Panc1 (cell line): ENCODE measurements around the gene SCRN3. TPM values are rescaled to one million over a fixed set of nuclear protein-coding genes. Genes with fewer than 3 reads are reported as not detected.

Experiments used
- ATAC-seq: fragments of 200-7000 bp; cut with Tn5 transposase; 2 replicates; pipeline ENCODE4 v1.9.1; 2020; ENCODE audit warnings: mild to moderate bottlenecking, moderate library complexity
- BruUV-seq: library from RNA; stranded (reverse); fragments of 400-500 nt; replicated peaks from 2 replicates; lab custom pipeline; 2021; lab: Mats Ljungman, UMichigan
- CTCF ChIA-PET: fragments of 300-600 bp; sonication (Branson Sonifier 250); formaldehyde crosslinking; loops from one replicate; lab custom pipeline; 2022; ENCODE audit warnings: antibody characterized with exemption; lab: Charles Lee
- POLR2A ChIA-PET: fragments of 300-600 bp; sonication (Branson Sonifier 250); formaldehyde crosslinking; loops from one replicate; lab custom pipeline; 2022; ENCODE audit warnings: antibody characterized with exemption; lab: Charles Lee
- DNase-seq: peaks from one replicate; pipeline ENCODE4 v3.0.0-alpha.2; 2010; ENCODE audit warnings: low read depth, low spot score
- H3K27ac ChIP-seq: 2 replicates; pipeline ENCODE4 v1.5.1; 2011; ENCODE audit warnings: mild to moderate bottlenecking, low read length, inconsistent platforms
- H3K27me3 ChIP-seq: fragments of 200-500 bp; sonication (Bioruptor generic); 2 replicates; pipeline ENCODE4 v1.6.0; 2014; ENCODE audit warnings: low read length, inconsistent platforms; ENCODE audit not compliant: control insufficient read depth, insufficient read depth
- H3K36me3 ChIP-seq: fragments of 200-500 bp; sonication (Bioruptor generic); 2 replicates; pipeline ENCODE4 v1.5.1; 2014; ENCODE audit warnings: inconsistent platforms, mild to moderate bottlenecking, low read length, moderate library complexity; ENCODE audit not compliant: control insufficient read depth, insufficient read depth
- H3K4me1 ChIP-seq: 2 replicates; pipeline ENCODE4 v1.5.1; 2011; ENCODE audit warnings: inconsistent platforms, mild to moderate bottlenecking, low read length, moderate library complexity; ENCODE audit not compliant: control insufficient read depth, insufficient read depth
- H3K4me3 ChIP-seq, 2 experiments: 2 replicates each; pipeline ENCODE4 v1.5.1; 2011 to 2012; ENCODE audit warnings: low read depth in 2 of 2, low read length in 2 of 2, mild to moderate bottlenecking in 2 of 2, inconsistent platforms in 1 of 2, moderate library complexity in 1 of 2
- H3K9me3 ChIP-seq: fragments of 200-500 bp; sonication (Bioruptor generic); 2 replicates; pipeline ENCODE4 v1.5.1; 2014; ENCODE audit warnings: low read depth, mild to moderate bottlenecking, inconsistent platforms, low read length, moderate library complexity; ENCODE audit not compliant: control insufficient read depth, insufficient read depth
- CTCF ChIP-seq: fragments of 450-650 bp; IDR thresholded peaks from 2 replicates; pipeline ENCODE4 v1.5.1; 2017; ENCODE audit warnings: mild to moderate bottlenecking
- POLR2AphosphoS5 ChIP-seq: IDR thresholded peaks from 2 replicates; pipeline ENCODE4 v1.6.1; 2012; ENCODE audit warnings: mild to moderate bottlenecking, low read depth, low read length, moderate library complexity
- REST ChIP-seq, 2 experiments: IDR thresholded peaks; 2 replicates each; pipeline ENCODE4 v1.6.1; 2011 to 2012; ENCODE audit warnings: low read depth in 2 of 2, control low read depth in 1 of 2, low read length in 1 of 2, mild to moderate bottlenecking in 1 of 2, moderate library complexity in 1 of 2; ENCODE audit not compliant: insufficient read depth in 1 of 2
- SIN3A ChIP-seq: IDR thresholded peaks from 2 replicates; pipeline ENCODE4 v1.6.1; 2012; ENCODE audit warnings: low read depth, mild to moderate bottlenecking, low read length, moderate library complexity, borderline replicate concordance; ENCODE audit not compliant: insufficient read depth
- TCF7L2 ChIP-seq: IDR thresholded peaks from 2 replicates; pipeline ENCODE4 v1.6.1; 2011; ENCODE audit warnings: mild to moderate bottlenecking, low read depth, low read length, inconsistent platforms
- in situ Hi-C: cut with HindIII; loops from 2 replicates; pipeline ENCODE4 v1.10.0; 2016; ENCODE audit warnings: low sequenced_read_pairs, low pct_unique_long_range_greater_than_20kb
- intact Hi-C: fragments of 100-400 bp; cut with micrococcal nuclease; formaldehyde crosslinking; loops from one replicate; pipeline ENCODE4 v1.10.0; 2022; ENCODE audit not compliant: unreplicated experiment
- total RNA-seq: library from RNA; stranded (reverse); gene quantifications from one replicate; pipeline ENCODE4 v1.2.1, GENCODE V29; 2021; ENCODE audit not compliant: unreplicated experiment

The SCRN3 gene
- total RNA-seq, 1 experiment from 2014 or later, result 16.2 TPM

- Histone ChIP-seq H3K4me1 (no peaks in the 10 kb centered on the region), H3K9me3 (no peaks in the 10 kb centered on the region), H3K27me3 (no peaks in the 10 kb centered on the region), H3K27ac (no peak overlapping the region), H3K4me3 (no peak overlapping the region), H3K36me3 (no peaks in the 10 kb centered on the region)
- BruUV-seq, result no TSS peak
- ATAC-seq (no peak), DNase-seq (no peak)
- no peak for TF ChIP-seq CTCF
- TF ChIP-seq TCF7L2, result no peak
- ChIA-PET CTCF (no interaction called here), POLR2A (no interaction called here)
- in situ Hi-C loops, result no loop called here
- intact Hi-C loops, result no loop called here
Measured at GRCh38 chr2:174365571-174365970, 30.0 kb upstream of the SCRN3 start.

GRCh38 chr2:174368691-174369090 lies 26.8 kb upstream of the SCRN3 start:
- no TSS peak for BruUV-seq
- ATAC-seq (no peak), DNase-seq (no peak)
- intact Hi-C loops, result no loop called here
- Histone ChIP-seq H3K27me3 (no peaks in the 10 kb centered on the region), H3K4me1 (no peaks in the 10 kb centered on the region), H3K4me3 (no peak overlapping the region), H3K9me3 (no peaks in the 10 kb centered on the region), H3K27ac (no peak overlapping the region), H3K36me3 (no peaks in the 10 kb centered on the region)
- in situ Hi-C loops, result no loop called here
- ChIA-PET POLR2A (no interaction called here), CTCF (no interaction called here)
- TF ChIP-seq SIN3A (no peak), REST (IDR thresholded peaks at IDR 0.05; ENCODE audit: insufficient read depth in 1 of 2, low read depth in 2 of 2, low read length in 1 of 2) (no peak), TCF7L2 (no peak), CTCF (no peak), POLR2AphosphoS5 (no peak)
